ENCODE data around the gene DDHD1.
"Not testable (repeated sequence)": the region's sequence is repeated elsewhere in the genome, so short reads cannot be mapped to it uniquely, and the experiment has no call there.

DDHD1 gene

DNA sequence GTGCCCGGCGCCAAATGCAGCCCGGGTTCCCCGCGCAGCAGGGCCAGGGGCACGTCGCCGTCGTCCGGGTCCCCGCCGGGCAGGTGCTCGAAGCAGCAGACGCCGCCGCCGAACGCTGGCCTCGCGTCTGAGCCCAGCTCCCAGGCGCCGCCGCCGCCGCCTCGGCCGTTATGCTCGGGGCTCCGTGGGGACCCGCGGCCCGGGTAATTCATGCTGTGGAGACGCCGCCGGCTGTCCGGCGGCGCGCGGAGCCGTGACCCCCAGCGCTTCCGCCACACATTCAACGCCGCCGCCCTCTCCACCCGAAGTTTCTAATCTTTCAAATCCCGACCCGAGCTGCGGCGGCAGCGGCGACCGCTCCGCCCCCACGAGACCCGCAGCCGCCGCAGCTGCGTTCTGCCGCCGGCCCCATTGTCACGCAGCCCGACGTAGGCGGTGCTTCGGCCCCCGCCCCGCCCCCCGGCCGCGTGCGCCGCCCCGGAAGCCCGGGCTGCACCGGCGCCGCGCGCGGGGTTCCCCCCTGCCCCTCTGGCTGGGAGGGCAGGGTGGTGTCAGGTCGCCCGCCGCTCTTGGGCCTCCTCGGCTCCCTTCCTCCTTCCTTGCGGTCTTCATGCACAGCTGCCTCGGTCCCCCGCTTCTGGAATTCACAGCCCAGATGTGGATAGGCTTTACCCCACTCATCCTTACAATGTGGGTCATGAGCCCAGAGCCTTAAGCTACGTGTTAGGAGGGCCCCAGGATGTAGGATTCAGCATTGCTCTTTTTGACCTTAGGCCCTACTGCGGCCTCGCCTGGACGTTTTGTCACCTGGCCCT is at the start of gene DDHD1:
Gene DDHD1 (minus strand): TSS at position 437 of the 815 bp plus-strand sequence. CDS start 225 bp downstream, at position 212.
- peak; percentile 63 to 78 (median 71) for DNase-seq (ENCODE audit: low read depth in 4 of 4, low spot score in 1 of 4)

- DNase-seq (ENCODE audit: low read depth in 4 of 4, low spot score in 1 of 4): no peak
Measured at GRCh38 chr14:53195949-53196348, 42.8 kb upstream of the DDHD1 start.

GRCh38 chr14:53193193-53193592 is 40.1 kb upstream of the DDHD1 start:
- no peak for DNase-seq (ENCODE audit: low read depth in 4 of 4, low spot score in 1 of 4)

- DNase-seq (ENCODE audit: low read depth in 4 of 4, low spot score in 1 of 4): no peak
Measured at GRCh38 chr14:53192052-53192760, 39.1 kb upstream of the DDHD1 start.

DNA sequence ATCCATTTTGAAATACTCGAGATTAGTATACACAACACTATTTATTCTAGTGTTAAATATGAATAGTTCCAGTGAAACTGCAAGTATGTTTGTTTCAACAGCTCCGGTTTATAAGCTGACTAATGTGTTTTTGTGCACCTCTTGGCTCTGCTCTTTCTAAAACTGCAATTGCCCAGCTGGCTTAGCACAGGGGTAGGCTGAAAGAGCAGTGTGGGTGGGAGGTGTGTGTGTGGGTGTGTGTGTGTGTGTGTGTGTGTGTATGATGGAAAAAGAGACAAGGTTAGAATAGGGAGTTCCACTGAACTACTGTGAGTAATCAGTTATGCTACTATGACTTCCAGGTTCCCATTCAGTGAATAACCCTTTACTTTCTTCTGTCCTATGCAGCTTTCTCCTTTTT is 37.8 kb upstream of the DDHD1 start:
- peak; percentile 27 to 51 (median 36) for DNase-seq (ENCODE audit: low read depth in 4 of 4, low spot score in 1 of 4)

GRCh38 chr14:53187921-53188463 is 34.9 kb upstream of the DDHD1 start:
- DNase-seq (ENCODE audit: low read depth in 4 of 4, low spot score in 1 of 4): no peak

GRCh38 chr14:53186532-53186931 is 33.4 kb upstream of the DDHD1 start:
- DNase-seq (ENCODE audit: low read depth in 4 of 4, low spot score in 1 of 4): no peak

- no peak for DNase-seq (ENCODE audit: low read depth in 4 of 4, low spot score in 1 of 4)
Measured at GRCh38 chr14:53183611-53184010, 30.5 kb upstream of the DDHD1 start.

DNA sequence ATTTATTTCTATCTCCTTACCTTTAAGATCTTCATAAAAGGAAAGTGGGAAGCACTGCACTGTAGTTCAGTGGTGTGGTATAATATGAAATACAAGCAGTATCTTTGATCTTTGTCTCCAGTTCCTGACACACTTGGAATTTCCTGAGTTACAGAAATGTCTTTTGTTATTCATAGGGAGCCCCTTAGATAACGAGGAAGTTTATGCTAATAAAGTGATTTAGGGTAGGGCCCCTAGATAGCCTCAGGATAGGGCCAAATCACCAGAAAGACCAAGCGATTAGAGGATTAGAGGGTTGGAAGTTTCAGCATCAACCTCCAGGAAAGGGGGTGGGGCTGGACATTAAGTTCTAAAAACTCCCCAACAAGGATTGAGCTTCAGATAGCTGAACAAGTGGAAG is 29.9 kb upstream of the DDHD1 start:
- no peak for DNase-seq (ENCODE audit: low read depth in 4 of 4, low spot score in 1 of 4)

- DNase-seq (ENCODE audit: low read depth in 4 of 4, low spot score in 1 of 4): not testable (repeated sequence)
Measured at GRCh38 chr14:53181463-53182081, 28.4 kb upstream of the DDHD1 start.

- DNase-seq (ENCODE audit: low read depth in 4 of 4, low spot score in 1 of 4): peak in 2 of 4 experiments; percentile 24 to 35
Measured at GRCh38 chr14:53180272-53181221, 27.4 kb upstream of the DDHD1 start.

DNA sequence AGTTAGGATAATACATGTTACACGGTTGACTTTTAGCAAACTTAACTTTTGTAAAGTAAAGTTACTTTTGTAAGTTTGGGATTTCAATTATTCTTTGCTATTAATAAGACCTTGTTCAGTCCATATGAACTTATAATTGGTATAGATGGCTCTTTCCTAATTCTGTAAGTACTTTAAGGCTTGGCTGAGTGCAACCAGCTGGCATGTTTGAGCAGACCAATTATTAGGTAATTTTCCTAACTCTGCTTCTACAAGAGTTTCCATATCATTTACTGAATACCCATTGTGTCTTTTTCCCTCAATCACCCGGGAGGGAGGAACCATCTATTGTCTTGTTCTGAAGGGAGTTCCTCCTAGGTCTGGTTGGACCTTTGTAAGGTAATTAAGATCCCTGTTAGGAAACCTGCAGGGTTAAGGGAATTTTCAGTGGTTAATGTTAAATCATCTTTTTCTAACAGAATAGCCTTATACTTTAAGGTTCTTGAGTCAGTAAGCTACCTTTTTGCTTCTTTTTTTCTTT is 26.4 kb upstream of the DDHD1 start:
- not testable (repeated sequence) for DNase-seq (ENCODE audit: low read depth in 4 of 4, low spot score in 1 of 4)

- DNase-seq (ENCODE audit: low read depth in 4 of 4, low spot score in 1 of 4): no peak
Measured at GRCh38 chr14:53175375-53175774, 22.3 kb upstream of the DDHD1 start.

DNA sequence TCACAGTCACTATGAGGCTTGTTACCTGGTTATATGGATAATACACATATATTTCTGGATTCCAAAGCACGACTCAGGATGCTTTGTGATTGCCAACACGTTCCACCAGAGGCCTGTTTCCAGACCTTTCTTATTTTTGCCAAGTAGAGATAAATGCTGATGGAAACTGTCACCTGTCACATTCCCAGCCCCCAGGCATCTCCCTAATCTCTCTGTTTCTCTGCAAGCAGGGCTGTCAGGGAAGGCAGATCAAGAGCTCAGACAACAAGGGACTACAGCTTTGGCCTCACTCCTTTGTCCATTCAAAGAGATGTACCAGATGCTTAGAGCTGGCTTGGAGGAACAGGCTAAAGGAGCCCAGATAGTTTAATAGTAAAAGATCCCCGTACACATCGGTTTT is 21.8 kb upstream of the DDHD1 start:
- no peak for DNase-seq (ENCODE audit: low read depth in 4 of 4, low spot score in 1 of 4)

DNA sequence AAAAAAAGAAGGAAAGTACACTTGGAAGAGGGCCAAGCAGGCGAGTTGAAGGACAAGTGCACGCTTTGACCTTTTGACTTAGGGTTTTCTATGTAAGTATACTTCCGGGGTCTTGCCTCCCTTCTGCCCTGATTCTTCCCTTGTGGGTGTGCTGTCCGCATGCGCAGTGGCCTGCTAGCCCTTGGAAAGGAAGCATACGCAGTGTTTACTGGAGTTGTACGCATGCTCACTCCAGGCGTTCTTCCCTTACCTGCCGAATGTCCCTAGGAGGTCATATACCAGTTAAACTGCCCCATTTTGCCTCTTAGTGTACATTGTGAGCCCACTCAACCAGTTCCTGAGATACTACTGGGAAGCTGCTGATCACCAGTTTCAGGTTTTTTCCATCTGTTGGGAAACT is 15.7 kb upstream of the DDHD1 start:
- no peak for DNase-seq (ENCODE audit: low read depth in 4 of 4, low spot score in 1 of 4)

- no peak for DNase-seq (ENCODE audit: low read depth in 4 of 4, low spot score in 1 of 4)
Measured at GRCh38 chr14:53167602-53168328, 14.6 kb upstream of the DDHD1 start.

DNA sequence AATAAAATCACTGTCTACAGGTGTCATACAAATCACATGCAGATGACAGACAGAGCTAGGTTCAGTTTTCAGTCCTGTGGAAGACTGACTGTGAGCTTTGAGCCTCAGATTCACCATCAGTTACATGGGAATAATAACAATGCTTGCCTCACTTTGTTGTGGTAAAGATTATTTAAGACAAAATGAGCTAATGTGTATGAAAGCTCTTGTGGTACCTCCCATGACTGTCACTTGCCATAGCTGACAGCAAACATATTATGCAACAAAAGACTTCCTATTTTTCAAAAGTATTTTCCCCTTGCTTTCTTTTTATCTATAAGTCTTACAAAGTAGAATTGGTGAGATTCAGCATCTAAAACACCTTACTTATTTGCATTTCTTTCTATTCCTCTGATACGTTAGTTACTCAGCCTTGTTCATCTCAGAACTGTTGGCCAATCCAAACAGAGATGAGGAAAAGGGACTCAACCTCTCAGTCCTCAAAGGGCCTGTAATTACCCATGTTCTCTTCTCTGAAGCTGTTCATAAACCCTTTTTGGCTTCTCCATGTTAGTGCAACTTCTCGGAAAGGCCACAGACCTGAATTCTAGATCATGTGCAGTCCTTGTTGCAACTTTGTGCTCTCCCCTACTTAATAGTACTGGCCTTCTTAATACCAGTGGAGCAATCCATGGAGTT is 8.8 kb upstream of the DDHD1 start:
- no peak for DNase-seq (ENCODE audit: low read depth in 4 of 4, low spot score in 1 of 4)

DNA sequence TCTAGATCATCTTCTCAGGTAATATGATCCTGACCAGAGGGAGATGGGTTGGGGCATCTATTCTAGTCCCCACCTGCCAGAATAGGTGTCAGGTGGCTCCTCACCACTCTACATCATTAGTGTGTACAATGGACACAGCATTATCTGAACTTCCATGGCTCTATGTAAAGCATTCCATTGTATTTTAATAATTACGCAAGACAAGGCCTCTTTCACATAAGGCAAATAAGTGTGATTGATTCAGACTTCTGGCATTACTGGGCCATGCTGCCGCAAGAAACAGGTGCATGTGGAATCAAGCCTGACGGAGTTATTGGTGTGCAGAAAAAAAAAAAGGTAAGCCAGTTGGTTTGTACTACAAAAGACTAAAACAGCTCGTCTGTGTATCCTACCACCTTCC is 3.1 kb upstream of the DDHD1 start:
- no peak for DNase-seq (ENCODE audit: low read depth in 4 of 4, low spot score in 1 of 4)

DNA sequence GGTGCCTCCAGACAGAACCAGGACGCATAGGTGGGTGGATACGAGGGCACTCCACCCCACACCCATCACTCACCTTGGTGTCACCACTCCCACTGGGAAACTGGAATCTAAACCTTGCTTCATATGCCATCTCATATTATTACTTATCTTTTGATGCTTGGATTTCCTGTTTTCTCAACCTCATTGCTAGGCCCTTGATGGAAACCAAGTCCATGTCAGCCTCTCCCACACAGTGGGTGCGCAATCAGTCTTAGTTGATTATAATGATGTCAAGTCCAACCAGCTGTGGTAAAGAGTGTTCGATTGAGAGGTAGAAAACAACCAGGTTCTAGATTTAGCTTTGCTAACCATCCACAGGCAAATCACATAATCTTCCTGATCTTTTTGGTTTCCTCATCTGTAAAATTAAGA is 584 bp upstream of the DDHD1 start:
- DNase-seq (ENCODE audit: low read depth in 4 of 4, low spot score in 1 of 4): peak in 2 of 4 experiments; percentile 2 to 18

Data from stimulated activated CD4-positive, alpha-beta T cell treated with anti-CD3 and anti-CD28 coated beads, Interleukin-1b, Interleukin-23, amount 100 ng/mL, for 24 hours (primary cell).